ENCODE results near the gene MFSD2A. TPM values are rescaled to one million over a fixed set of nuclear protein-coding genes. Genes with fewer than 3 reads are reported as not detected.
A peak's percentile ranks its signal among the peaks of the same experiment; 100 is the strongest.

MFSD2A gene
- total RNA-seq, 4 donors from 2014 or later = 2.0 to 79.3 (median 13.1) TPM

GRCh38 chr1:39936724-39937491 is 18.0 kb upstream of the MFSD2A start:
- Histone ChIP-seq H3K4me3 (no peak overlapping the region), H3K4me1 (peaks cover 0 to 31% (median 18%) of the 10 kb centered on the region in 4 donors), H3K36me3 (no peaks in the 10 kb centered on the region), H3K27ac (peak overlapping the region in 1 of 4 donors; percentile 45), H3K9me3 (no peaks in the 10 kb centered on the region), H3K27me3 (no peaks in the 10 kb centered on the region)
- no peak for TF ChIP-seq POLR2A (IDR thresholded peaks at IDR 0.05)
- TF ChIP-seq EP300 (IDR thresholded peaks at IDR 0.05; ENCODE audit: low read depth) = no peak
- WGBS, 2 donors (ENCODE audit: low coverage in 1 of 2) = 92% methylated on average over 2 of the region's 2 CpGs; no CpG with 5 or more reads in 1 of the 2 donors
- intact Hi-C loops (cut with DNase I; ENCODE audit: low total_unique reads) = no loop called here
- no peak for DNase-seq
- in situ Hi-C loops (cut with MboI; ENCODE audit: low pct_ligation_motif_present in 1 of 4, low pct_unique_long_range_greater_than_20kb in 1 of 4, low sequenced_read_pairs in 3 of 4) = no loop called here

- intact Hi-C loops (cut with DNase I; ENCODE audit: low total_unique reads) = no loop called here
- no peak for TF ChIP-seq POLR2AphosphoS5 (IDR thresholded peaks at IDR 0.05)
- TF ChIP-seq CTCF (IDR thresholded peaks at IDR 0.05) = no peak
Measured at GRCh38 chr1:39938856-39939255, 16.1 kb upstream of the MFSD2A start.

GRCh38 chr1:39940253-39940652 is 14.7 kb upstream of the MFSD2A start:
- 75% methylated on average over 5 of the region's 5 CpGs; no CpG with 5 or more reads in 1 of the 2 donors for WGBS, 2 donors (ENCODE audit: low coverage in 1 of 2)
- Histone ChIP-seq H3K4me3 (no peak overlapping the region), H3K4me1 (peaks cover 0 to 19% (median 8%) of the 10 kb centered on the region in 4 donors), H3K9me3 (no peaks in the 10 kb centered on the region), H3K27me3 (no peaks in the 10 kb centered on the region), H3K27ac (no peak overlapping the region), H3K36me3 (no peaks in the 10 kb centered on the region)
- intact Hi-C loops (cut with DNase I; ENCODE audit: low total_unique reads) (no loop called here), in situ Hi-C loops (cut with MboI; ENCODE audit: low pct_ligation_motif_present in 1 of 4, low pct_unique_long_range_greater_than_20kb in 1 of 4, low sequenced_read_pairs in 3 of 4) (no loop called here)
- DNase-seq = no peak
- TF ChIP-seq POLR2AphosphoS5 (IDR thresholded peaks at IDR 0.05) = no peak
- TF ChIP-seq POLR2A (IDR thresholded peaks at IDR 0.05) = no peak
- TF ChIP-seq EP300 (IDR thresholded peaks at IDR 0.05; ENCODE audit: low read depth) = no peak
- no peak for TF ChIP-seq CTCF (IDR thresholded peaks at IDR 0.05)

More at GRCh38 chr1:39938856-39939255, 16.1 kb upstream of the MFSD2A start:
- H3K27ac ChIP-seq = no peak overlapping the region
- H3K4me1 ChIP-seq = peaks cover 0 to 28% (median 12%) of the 10 kb centered on the region in 4 donors
- WGBS, 2 donors (ENCODE audit: low coverage in 1 of 2) = 92 to 94% methylated on average over 7 to 8 of the region's 8 CpGs
- no peak overlapping the region for H3K4me3 ChIP-seq
- in situ Hi-C loops (cut with MboI; ENCODE audit: low pct_ligation_motif_present in 1 of 4, low pct_unique_long_range_greater_than_20kb in 1 of 4, low sequenced_read_pairs in 3 of 4) = no loop called here
- no peaks in the 10 kb centered on the region for H3K9me3 ChIP-seq
- no peaks in the 10 kb centered on the region for H3K36me3 ChIP-seq
- no peaks in the 10 kb centered on the region for H3K27me3 ChIP-seq
- DNase-seq = no peak

GRCh38 chr1:39940980-39941871 is 13.7 kb upstream of the MFSD2A start:
- TF ChIP-seq CTCF (IDR thresholded peaks at IDR 0.05) (no peak), POLR2AphosphoS5 (IDR thresholded peaks at IDR 0.05) (no peak), EP300 (IDR thresholded peaks at IDR 0.05; ENCODE audit: low read depth) (no peak), POLR2A (IDR thresholded peaks at IDR 0.05) (no peak)
- H3K36me3 ChIP-seq = no peaks in the 10 kb centered on the region
- 96% methylated on average over 9 of the region's 9 CpGs; no CpG with 5 or more reads in 1 of the 2 donors for WGBS, 2 donors (ENCODE audit: low coverage in 1 of 2)
- no peaks in the 10 kb centered on the region for H3K27me3 ChIP-seq
- H3K27ac ChIP-seq = no peak overlapping the region
- H3K4me3 ChIP-seq = no peak overlapping the region
- peaks cover 0 to 19% (median 7%) of the 10 kb centered on the region in 4 donors for H3K4me1 ChIP-seq
- intact Hi-C loops (cut with DNase I; ENCODE audit: low total_unique reads) = no loop called here
- no peak for DNase-seq
- in situ Hi-C loops (cut with MboI; ENCODE audit: low pct_ligation_motif_present in 1 of 4, low pct_unique_long_range_greater_than_20kb in 1 of 4, low sequenced_read_pairs in 3 of 4) = no loop called here
- no peaks in the 10 kb centered on the region for H3K9me3 ChIP-seq

Measured in transverse colon (tissue), 4 donors.